Endometrial microvascular endothelial cells (primary cell): ENCODE data around the gene PRRT1. TPM values are rescaled to one million over a fixed set of nuclear protein-coding genes. Genes with fewer than 3 reads are reported as not detected.

Source experiments
- in situ Hi-C: cut with HindIII; loops from 2 replicates; pipeline ENCODE4 v1.10.0; 2017; ENCODE audit warnings: low sequenced_read_pairs, low pct_unique_long_range_greater_than_20kb; ENCODE audit errors: inconsistent ontology term
- total RNA-seq: library from RNA; depleted of rRNA; stranded (reverse); fragments of >200 nt; gene quantifications from one replicate; pipeline ENCODE4 v1.2.3, GENCODE V29; 2015; ENCODE audit errors: inconsistent ontology term

The PRRT1 gene
- total RNA-seq, 1 donor from 2014 or later, result not detected

DNA sequence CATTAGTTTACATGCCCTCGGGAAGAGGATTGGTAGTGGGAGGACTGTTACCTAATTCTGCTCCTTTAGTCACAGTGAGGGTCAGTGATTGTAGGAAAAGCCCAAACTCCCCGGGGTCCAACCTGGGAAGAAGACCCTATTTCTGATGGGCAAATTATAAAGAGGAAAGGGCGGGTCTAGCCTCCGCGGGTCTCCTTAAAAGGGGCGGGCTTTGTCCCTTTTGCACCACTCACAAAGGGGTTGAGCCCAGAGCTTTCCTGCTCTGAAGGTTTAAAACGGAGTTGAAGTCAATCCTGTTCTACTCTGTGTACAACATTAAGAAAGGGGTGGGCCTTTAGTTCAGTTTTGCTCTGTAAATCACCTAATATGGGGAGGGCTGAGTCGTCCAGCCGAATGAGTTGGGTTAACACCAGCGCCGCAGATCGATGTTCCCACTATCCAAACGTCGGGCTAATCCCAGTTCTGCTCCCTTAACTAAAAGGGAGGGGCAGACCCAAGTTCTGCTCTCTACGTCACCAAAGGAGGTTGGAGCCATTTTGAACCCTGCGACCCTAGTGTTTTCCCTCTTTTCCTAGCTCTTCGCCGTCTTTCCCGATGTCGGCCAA lies 25.5 kb upstream of the PRRT1 start:
- in situ Hi-C loops, result no loop called here

DNA sequence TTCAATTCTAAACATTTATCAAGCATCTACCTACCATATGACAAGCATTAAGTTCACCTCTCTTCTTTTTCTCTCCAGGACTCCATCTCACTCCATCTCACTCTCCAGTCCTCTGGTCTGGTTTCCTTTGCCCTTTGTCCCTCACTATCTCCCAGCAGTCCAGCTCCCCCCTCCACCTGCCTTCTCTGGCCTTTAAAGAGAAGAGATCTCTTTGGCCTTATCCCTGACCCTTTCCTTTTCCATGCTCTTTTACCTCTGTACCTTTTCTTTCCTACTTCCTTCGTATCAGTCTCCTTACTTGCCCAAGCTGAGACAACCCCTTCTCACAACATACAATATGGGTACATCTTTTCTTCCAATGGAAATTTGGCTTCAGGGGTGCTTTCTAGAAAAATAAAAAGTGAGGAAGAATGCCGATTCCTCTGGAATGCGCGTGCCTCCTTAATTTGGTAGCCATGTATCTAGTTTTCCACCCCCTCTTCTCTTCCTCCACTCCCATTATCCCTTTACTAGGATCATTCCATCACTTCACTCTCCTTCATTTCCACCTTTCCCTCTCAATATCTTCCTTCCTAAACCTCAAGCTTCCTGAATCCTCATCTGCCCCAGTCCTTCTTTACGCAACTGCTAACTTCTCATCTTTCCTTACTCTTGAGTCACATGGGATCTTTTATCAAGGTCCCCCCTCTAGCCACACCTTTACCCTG lies 24.9 kb upstream of the PRRT1 start:
- in situ Hi-C loops, result no loop called here

- in situ Hi-C loops, result no loop called here
These were observed 24.2 kb upstream of the PRRT1 start, which contains the start of gene AGPAT1 for GRCh38 chr6:32175711-32176475. AGPAT1 (minus strand) TSS chr6:32176084; CDS start chr6:32171496, 4,588 bp downstream.

DNA sequence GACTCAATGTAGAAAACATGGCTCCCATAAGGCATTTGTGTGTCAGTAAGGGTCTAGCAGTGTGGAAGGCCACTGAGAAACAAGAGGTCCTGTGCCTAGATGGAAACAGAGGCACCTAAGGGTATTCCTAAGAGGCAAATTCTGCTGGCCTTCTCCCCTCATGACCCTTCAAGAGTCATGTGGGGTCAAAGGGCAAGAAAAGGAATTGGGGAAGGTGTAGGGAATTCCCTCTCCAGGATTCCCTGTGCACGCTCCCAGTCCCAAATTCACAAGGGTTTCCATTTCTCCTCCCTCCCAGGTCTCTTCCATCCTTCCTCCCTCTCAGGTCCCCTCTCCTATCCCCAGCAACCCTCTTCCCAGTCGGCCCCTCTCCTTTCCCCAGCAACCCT lies 23.6 kb upstream of the PRRT1 start:
- in situ Hi-C loops, result no loop called here

DNA sequence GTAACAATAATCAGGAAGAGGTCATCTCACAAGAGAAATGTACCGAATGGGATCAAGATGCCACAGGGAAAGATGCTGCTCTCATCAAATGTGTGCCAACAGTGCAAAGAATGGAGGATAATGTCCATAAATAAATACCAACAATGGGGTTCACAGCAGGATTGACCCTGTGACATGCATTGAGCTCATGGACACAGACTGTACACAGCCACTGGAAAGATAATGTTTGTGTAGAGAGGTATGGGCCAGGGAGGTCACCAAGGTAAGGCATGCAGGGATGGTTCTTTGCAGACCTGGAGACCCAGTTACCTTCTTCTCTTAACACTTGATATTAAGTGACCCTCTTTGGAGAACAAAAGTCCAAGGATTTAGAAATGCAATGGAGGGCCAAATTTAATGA lies 22.7 kb upstream of the PRRT1 start:
- in situ Hi-C loops, result no loop called here

GRCh38 chr6:32173051-32173727 lies 21.4 kb upstream of the PRRT1 start:
- in situ Hi-C loops, result no loop called here

DNA sequence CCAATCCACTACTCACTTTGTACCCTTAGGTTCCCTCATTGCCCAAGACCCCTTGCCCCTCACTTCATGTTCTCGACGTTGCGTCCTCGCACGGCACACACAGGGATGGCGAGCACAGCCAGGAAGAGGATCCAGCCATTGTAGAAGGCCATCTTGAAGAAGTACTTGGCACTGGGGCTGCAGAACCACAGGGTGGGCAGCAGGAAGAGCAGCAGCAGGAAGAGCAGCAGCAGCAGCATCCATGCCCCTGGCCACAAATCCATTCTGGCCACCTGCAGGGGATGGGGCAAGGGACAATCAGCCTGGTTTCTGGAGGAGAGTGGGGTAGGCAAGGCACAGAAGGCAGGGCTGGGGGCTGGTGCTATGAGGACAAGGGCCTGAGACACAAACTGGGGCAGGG lies 19.5 kb upstream of the PRRT1 start:
- in situ Hi-C loops, result no loop called here

GRCh38 chr6:32170294-32170693 lies 18.6 kb upstream of the PRRT1 start:
- in situ Hi-C loops, result no loop called here

DNA sequence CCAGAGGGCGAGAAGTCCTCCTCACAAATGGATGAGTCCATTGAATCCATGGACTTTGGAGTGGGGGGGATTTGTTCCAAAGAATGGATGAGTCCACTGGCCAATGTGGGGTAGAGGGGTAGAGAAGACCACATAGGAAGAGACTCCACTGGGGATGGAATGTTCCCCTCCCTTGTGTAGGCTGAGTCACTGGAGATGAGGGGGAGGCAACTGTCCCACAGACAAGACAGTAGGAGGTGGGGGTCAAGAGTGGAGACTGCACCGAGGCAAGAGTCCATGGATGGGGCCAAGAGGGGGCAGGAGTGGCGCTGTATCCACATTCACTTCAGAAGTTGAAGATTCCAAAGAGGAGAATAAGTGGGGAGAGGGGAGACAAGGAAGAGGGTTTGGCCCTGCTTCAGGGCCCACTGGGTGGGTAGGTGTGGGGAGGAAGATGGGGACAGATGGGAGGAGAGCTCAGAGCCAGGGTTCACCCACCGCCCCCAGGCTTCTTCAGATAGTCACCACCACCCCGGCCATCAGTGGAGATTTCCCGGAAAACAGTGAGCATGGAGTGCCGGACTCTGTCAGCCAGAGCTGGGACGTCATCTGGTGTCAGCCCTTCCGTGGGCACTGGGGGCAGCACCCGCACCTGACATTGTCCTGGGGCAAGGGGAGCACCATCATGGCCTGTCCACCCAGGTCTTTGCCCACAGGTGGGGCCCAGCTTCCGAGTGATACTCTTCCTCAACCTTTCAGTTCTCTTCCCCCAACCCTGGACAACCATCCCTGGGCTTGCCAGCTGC lies 17.3 kb upstream of the PRRT1 start:
- in situ Hi-C loops, result no loop called here

- in situ Hi-C loops, result no loop called here
These were observed 16.6 kb upstream of the PRRT1 start for GRCh38 chr6:32168350-32168749.

DNA sequence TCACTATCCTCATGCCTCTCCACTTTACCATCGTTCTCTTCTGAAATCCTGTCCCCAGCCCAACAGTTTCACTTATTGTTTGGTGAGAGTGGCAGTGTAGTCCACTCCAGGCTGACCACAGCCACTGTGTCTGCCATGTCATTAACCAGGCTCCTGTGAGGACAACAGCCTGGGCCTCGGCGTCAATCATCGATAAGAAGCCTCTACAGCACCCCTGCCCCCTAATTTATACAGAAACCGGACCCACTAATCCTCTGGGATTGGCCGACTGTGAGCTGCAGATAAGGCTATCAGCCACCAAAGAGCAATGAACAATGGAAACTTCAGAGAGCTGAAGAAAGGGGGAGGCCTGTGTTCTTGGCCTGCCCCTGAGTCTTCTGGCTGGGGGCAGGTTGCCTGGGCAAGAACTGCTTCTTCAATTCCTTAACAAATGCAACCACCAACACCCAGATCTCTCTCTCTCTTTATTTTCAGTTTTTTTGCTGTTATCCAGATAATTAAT lies 16.1 kb upstream of the PRRT1 start:
- in situ Hi-C loops, result no loop called here

DNA sequence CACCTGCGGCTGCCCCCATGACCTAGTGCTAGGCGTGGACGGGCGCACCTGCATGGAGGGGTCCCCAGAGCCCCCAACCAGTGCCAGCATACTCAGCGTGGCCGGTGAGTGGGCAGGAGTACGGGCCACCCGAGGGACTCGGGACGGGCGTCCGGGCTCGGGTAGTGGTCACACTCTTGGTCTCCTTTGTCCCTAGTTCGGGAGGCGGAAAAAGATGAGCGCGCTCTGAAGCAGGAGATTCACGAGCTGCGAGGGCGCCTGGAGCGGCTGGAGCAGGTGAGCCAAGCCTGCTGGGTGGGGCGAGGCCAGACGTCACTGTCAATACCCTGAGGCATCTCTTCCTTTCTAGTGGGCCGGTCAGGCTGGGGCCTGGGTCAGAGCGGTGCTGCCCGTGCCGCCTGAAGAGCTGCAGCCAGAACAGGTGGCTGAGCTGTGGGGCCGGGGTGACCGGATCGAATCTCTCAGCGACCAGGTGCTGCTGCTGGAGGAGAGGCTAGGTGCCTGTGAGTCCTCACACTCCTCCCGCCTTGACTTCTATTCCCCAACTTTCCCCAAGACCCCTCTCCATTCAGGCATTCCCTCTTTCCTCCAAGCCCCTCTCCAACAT lies 15.5 kb upstream of the PRRT1 start:
- in situ Hi-C loops, result no loop called here

- in situ Hi-C loops, result no loop called here
These were observed 14.8 kb upstream of the PRRT1 start for GRCh38 chr6:32166411-32167061.

GRCh38 chr6:32164295-32164694 lies 12.6 kb upstream of the PRRT1 start, which contains the start of gene EGFL8:
EGFL8 (plus strand) TSS chr6:32164595; CDS start chr6:32166166, 1,571 bp downstream.
- in situ Hi-C loops, result no loop called here

DNA sequence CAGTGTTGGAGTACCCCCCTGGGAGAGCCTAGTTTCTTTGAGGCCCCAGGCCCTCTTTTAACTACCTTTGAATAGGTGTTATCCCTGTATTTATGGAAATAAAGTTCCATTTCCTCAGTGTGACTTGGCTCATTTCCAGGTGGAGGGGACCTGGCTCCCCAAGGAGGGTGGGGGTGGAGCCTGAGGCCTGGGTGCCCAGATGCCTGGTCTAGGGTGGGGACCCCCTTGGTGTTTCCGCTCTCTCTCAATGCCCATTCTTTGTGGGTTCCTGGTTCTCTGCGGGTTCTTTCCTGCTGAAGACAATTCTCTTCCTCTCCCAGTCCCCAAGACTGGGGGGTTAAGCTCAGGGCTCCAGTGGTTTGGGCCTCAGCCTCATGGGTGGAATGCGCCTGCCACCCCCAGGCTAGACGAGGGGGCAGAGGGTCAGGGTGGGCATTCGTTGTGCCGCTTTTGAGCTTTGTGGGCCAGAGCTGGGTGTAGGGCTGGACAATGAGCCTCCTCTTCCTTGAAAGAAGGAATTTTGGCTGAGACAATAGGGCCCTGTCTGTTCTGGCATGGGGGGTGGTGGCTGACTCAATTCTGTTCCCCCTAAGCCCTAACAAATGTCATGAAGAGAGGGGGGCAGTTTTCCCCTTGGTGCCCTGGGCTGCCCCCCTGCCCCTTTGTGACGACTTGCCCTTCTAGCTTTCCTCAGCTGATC lies 12.0 kb upstream of the PRRT1 start:
- in situ Hi-C loops, result no loop called here

- in situ Hi-C loops, result no loop called here
These were observed 6.3 kb upstream of the PRRT1 start for GRCh38 chr6:32158052-32158451.

DNA sequence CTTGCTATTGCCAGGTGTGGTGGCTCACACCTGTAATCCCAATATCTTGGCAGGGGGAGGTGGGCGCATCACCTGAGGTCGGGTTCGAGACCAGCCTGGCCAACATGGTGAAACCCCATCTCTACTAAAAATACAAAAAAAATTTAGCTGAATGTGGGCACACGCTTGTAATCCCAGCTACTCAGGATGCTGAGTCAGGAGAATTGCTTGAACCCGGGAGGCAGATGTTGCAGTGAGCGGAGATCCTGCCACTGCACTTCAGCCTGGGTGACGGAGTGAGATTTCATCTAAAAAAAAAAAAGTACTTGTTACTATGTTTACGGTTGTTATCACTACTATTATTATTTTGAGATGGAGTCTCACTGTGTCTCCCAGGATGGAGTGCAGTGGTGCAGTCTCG lies 5.2 kb upstream of the PRRT1 start:
- in situ Hi-C loops, result no loop called here
